CD1c-positive myeloid dendritic cell (primary cell): Measurements from ENCODE around the gene SASH1.
"Not testable (repeated sequence)": the region's sequence is repeated elsewhere in the genome, so short reads cannot be mapped to it uniquely, and the experiment has no call there.

Experiments used
- DNase-seq: peaks from one replicate; pipeline ENCODE4 v3.0.0-alpha.2; 2016; ENCODE audit errors: extremely low spot score

SASH1 gene

GRCh38 chr6:148580442-148580841, 237.8 kb downstream of the SASH1 start:
- peak; percentile 20 for DNase-seq

- DNase-seq, result no peak
Observed at GRCh38 chr6:148583631-148584030, 241.0 kb downstream of the SASH1 start.

GRCh38 chr6:148585641-148586040, 243.0 kb downstream of the SASH1 start:
- not testable (repeated sequence) for DNase-seq

- DNase-seq, result no peak
Observed at GRCh38 chr6:148590883-148591282, 248.2 kb downstream of the SASH1 start.

GRCh38 chr6:148591656-148592055, 249.0 kb downstream of the SASH1 start:
- DNase-seq, result no peak

- no peak for DNase-seq
Observed at GRCh38 chr6:148593130-148593812, 250.6 kb downstream of the SASH1 start.

- no peak for DNase-seq
Observed at GRCh38 chr6:148593813-148594170, 251.2 kb downstream of the SASH1 start.

GRCh38 chr6:148595550-148595949, 252.9 kb downstream of the SASH1 start:
- DNase-seq, result no peak

GRCh38 chr6:148596891-148597455, 254.3 kb downstream of the SASH1 start:
- no peak for DNase-seq

- DNase-seq, result no peak
Observed at GRCh38 chr6:148598724-148599123, 256.1 kb downstream of the SASH1 start.

GRCh38 chr6:148599967-148600426, 257.4 kb downstream of the SASH1 start:
- no peak for DNase-seq
